Measurements from ENCODE around the gene ZNF236. TPM values are rescaled to one million over a fixed set of nuclear protein-coding genes. Genes with fewer than 3 reads are reported as not detected.
"Not testable (repeated sequence)": the region's sequence is repeated elsewhere in the genome, so short reads cannot be mapped to it uniquely, and the experiment has no call there.

ZNF236 gene
- total RNA-seq, 2 experiments from 2014 or later, result 13.1 to 13.5 TPM

DNA sequence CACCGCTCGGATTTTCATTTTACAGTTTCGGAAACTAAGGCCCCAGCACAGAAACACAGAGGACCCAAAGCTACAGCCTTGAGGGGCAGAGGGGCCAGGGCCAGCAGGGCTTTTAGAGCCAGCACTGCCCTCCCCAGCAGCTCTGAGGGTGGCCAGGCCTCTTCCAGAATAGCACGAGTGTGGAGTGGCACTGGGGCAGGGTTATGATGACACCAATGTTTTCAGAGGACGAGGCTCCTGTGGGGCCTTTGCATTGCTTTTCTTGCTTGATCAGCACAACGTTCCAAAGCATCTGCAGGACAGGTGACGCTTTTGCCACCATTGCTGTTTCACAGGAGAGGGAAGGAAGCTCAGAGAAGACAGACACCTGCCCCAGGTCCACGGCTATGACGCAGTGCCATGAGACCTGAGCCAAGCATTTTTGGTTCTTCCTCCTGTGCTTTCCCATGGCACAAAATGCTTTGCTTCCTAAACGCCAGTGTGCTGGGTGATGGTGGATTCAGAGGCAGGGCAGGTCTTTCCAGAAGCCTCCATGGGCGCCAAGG, 183.4 kb downstream of the ZNF236 start:
- CTCF ChIA-PET, result interaction anchor here (1.0 to 1.5 kb wide), 2 partner anchors 22 to 29 kb away, joined by 3 read pairs; no protein-coding TSS in a partner anchor
- POLR2A ChIA-PET, result no interaction called here

DNA sequence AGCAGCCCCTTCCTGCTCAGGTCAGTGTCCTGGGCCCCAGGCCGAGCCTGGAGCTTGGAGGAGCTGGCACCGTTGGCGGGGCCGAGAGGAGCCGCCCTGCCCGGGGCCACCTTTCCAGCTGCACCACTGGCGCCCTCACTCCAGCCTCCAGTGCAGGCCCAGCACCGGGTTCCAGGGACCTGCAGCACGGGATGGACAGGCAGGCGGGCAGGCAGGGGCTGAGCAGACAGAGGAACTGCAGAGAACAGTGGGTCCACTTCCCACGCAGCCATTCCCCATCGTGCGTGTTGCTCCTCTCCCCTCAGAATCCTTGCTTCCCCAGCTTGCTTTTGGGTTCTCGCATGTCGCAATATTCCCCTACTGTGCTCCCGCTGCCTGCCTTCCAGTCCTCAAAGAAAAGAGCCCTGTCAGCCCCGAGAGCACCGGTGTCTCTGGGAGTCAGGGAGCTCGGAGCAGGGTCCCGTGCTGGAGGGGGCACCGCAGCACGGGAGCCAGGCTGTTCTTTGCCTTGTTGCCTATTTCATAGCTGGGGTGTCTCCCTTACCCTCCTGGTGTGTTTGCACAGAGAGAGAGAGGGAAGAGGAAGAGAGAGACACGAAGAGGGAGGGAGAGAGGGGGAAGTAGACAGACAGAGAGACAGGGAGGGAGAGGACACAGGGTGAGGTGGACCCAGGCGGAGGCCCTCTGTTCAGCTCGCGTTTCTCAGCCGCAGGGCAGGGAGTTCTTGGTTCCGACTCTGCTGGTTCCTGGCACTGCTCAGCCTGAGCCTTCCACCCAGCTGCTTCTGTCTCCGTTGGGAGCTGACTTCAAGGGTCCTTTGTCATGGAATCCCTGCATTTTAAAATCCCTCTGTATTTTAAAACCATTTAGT, 184.2 kb downstream of the ZNF236 start:
- ChIA-PET POLR2A (no interaction called here), CTCF (no interaction called here)

DNA sequence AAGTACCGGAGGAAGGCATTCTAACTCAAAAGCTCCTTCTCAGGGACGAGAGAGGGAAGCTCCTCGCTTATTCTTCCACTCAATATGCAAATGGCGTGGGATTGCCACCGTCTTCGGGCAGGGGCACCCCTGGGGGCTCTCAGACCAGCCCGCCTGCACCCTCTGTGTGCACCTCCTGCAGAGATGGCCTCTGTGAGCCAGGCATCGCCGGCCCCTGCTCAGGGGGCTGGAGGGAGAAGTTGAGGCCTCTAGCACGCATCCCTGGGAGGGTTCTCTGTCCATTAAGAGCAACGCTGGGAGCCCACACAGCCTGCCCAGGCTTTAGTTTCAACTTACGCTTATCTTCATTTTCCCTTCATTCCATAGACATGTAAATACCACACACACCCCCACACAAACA, 184.9 kb downstream of the ZNF236 start:
- POLR2A ChIA-PET, result no interaction called here
- CTCF ChIA-PET, result no interaction called here

- ChIA-PET POLR2A (no interaction called here), CTCF (no interaction called here)
These were observed 185.6 kb downstream of the ZNF236 start for GRCh38 chr18:77008006-77008405.

DNA sequence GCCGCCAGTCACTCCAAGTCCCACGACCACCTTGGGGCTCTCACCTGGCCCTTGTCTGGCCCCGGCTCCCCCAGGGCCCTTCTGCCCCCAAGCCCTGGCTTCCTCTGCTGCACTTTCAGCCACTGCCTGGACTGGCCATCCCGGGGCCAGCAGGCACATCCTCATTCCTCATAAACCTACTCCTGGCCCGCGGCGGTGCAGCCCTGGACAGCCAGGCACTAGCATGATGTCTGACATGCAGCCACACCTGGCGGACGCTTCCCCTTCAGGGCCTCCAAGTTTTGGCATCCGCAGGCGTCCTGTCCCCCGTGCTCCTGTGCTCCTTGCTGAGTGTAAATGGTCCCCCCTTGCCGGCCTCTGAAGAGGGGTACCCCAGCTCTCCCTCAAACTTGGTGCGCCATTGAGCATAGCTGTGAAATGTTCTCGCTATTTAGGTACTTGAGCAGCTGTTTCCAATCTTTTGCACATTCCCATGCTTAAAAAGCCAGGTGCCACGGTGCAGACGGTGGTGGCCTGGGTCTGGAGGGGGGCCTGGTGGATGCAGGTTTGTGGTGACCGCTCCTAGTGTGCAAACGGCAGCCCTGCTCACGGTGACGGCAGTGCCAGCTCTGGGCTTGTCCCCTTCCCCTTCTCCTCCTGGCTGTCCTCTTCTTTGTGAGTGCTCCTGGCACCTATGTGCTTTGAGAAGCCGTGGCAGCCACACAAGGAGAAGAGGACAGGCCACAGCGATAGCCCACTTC, 186.4 kb downstream of the ZNF236 start:
- CTCF ChIA-PET, result no interaction called here
- POLR2A ChIA-PET, result no interaction called here

GRCh38 chr18:77009675-77010074, 187.3 kb downstream of the ZNF236 start:
- ChIA-PET POLR2A (no interaction called here), CTCF (interaction anchor here (3.8 kb wide), 1 partner anchor 10 kb away, joined by 18 read pairs; no protein-coding TSS in a partner anchor)

- ChIA-PET CTCF (interaction anchor here (3.8 kb wide), 1 partner anchor 12 kb away, joined by 18 read pairs; no protein-coding TSS in a partner anchor), POLR2A (no interaction called here)
These were observed 189.8 kb downstream of the ZNF236 start for GRCh38 chr18:77012120-77012519.

DNA sequence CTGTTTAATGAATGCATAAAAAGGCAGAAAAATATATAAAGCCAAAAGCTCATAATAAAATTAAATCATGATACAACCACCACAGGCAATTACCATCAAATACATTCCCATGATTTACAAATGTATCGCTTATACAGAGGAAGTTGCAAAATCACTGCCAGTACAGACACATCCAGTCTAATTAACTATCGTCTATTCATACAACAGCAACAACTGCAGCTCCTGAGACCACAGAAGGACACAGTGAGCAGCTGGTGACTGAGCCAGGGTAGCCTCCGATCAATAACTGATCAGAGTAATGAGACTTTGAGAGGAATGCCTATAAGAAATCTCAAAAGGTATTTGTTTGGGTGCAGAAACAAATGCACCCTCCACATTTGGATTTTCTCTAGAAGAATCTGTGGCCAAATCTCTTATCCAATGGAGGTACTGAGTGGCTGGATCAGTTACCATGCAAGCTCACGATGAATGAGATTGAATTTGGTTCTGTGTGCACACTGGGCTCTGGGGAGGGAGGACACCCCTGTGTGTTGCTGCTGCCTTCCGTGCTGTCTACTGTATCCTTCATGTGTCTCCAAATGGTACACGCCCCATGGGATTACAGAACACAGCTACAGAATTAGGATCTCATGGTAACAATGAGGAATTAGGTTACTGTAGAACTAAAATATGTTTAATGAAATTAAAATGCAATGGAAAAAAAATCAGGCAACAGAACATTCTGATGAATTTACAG, 190.6 kb downstream of the ZNF236 start:
- ChIA-PET CTCF (interaction anchor here (3.8 kb wide), 1 partner anchor 13 kb away, joined by 18 read pairs; no protein-coding TSS in a partner anchor), POLR2A (no interaction called here)

GRCh38 chr18:77013811-77014521, 191.6 kb downstream of the ZNF236 start:
- POLR2A ChIA-PET, result interaction anchor here (0.6 kb wide), 1 partner anchor 10 kb away, joined by 3 read pairs; no protein-coding TSS in a partner anchor

DNA sequence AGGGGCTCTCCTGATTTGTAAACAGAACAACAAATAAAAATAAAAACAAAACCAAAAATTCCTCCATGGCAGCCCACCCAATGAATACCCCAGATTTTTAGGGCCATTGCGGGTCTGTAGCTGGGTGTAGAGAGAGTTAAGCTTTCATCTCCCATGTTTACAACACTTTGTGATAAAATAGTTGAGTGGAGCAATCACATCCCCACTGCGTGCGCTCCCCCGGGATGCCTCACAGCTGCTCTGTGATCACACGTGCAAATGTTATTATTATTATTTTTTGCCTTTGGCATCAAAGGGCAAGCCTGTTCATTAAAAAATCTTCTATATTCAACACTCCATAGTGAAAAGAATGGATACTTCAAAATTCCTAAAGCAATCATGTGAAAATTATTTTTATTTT, 192.2 kb downstream of the ZNF236 start:
- ChIA-PET POLR2A (no interaction called here), CTCF (interaction anchor here (1.0 kb wide), 1 partner anchor 40 kb away, joined by 3 read pairs; no protein-coding TSS in a partner anchor)

More at GRCh38 chr18:77013811-77014521, 191.6 kb downstream of the ZNF236 start:
- CTCF ChIA-PET, result no interaction called here

GRCh38 chr18:77015169-77015568, 192.8 kb downstream of the ZNF236 start:
- ChIA-PET POLR2A (no interaction called here), CTCF (interaction anchor here (1.0 kb wide), 1 partner anchor 39 kb away, joined by 3 read pairs; no protein-coding TSS in a partner anchor)

GRCh38 chr18:77015771-77016710, 193.7 kb downstream of the ZNF236 start:
- ChIA-PET POLR2A (no interaction called here), CTCF (no interaction called here)

DNA sequence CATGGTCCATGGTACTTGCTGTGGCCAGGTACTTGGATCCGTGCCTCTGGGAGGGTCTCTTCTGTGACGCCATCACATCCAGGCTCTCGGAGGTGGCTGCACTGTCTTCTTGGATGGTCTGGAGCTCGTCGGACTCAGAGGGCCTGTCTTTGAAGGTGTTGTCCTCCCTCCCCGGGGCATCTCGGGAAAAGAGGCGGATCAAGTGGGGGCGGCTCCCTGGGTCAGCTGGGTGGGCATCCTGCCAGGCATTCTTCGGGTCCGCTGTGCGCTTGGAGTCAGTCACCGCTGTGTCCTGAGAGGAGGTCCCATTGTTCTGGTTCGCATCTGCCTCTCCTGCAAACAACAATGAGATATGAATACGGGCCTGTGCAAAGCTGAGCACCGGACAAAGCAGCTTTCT, 194.6 kb downstream of the ZNF236 start:
- ChIA-PET CTCF (no interaction called here), POLR2A (no interaction called here)

GRCh38 chr18:77017355-77017754, 195.0 kb downstream of the ZNF236 start:
- ChIA-PET POLR2A (no interaction called here), CTCF (no interaction called here)

GRCh38 chr18:77018650-77019049, 196.3 kb downstream of the ZNF236 start:
- POLR2A ChIA-PET, CTCF ChIA-PET: not testable (repeated sequence)

DNA sequence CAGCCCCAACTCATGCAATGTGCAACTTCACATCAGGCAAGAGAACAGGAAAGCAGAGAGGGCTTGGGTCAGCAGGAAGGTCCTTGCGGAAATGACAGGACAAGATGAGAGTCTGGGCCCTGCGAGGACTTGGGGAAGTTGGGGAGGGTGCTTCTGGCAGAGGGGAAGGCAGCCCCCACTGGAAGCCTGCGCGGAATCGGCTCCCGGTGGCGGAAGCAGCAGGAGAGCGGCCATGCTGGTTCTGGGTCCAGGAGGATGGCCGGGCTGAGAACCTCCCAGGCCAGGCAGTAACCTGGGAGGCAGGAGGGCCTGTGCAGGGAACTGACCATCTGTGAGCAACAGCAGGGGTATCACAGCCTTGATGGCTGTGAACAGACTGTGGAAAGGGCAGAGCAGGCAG, 197.3 kb downstream of the ZNF236 start:
- ChIA-PET CTCF (no interaction called here), POLR2A (no interaction called here)
